ENCODE measurements around the gene ISCA1.

The ISCA1 gene

DNA sequence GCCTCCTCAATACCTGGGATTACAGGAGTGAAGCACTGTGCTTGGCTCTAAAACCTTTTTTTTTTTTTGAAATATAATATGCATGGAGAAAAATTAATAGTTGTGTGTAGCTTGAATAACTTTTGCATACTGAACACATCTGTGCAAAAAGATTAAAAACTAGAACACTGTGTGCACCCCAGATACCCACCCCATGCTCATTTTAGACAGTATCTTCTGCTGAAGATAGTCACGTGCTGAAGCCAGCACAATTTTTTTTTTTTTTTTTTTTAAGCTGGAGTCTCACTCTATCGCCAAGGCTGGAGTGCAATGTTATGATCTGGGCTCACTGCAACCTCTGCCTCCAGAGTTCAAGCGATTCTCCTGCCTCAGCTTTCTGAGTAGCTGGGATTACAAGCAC is 62.7 kb downstream of the ISCA1 start:
- TF ChIP-seq GATA3 (IDR thresholded peaks at IDR 0.05; ENCODE audit: low read depth, low read length), result no peak
- no peak for TF ChIP-seq GATA2 (IDR thresholded peaks at IDR 0.05; ENCODE audit: low read depth, low read length)

DNA sequence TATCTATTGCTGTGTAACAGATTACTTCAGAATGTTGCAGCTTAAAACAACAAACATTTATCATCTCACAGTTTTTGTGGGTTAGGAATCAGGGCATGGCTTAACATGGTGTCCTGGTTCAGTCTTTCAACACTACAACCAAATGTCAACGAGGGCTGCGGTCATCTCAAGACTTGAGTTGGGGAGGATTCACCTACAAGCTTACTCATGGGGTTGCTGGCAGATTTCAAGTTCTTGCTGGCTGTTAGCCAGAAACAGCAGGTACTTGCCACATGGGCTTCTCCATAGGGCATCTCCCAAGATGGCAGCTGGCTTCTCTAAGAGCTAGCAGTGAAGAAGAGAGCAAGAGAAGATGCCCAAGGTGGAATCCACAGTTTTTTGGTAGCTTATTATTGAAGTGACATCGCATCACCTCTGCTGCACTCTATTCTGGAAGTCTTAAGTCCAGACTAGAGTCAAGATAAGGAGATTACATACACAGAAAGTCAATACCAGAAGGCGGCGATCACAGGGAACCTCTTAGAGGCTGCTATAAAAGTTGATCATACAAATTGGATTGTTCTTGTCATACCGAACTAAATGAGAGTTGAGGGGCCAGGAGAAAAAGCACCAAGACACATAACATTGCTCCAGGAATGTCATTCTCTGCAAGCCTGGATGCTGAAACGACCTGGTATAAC is 65.1 kb downstream of the ISCA1 start:
- TF ChIP-seq GATA2 (IDR thresholded peaks at IDR 0.05; ENCODE audit: low read depth, low read length) (no peak), GATA3 (IDR thresholded peaks at IDR 0.05; ENCODE audit: low read depth, low read length) (no peak)
